ENCODE results near the gene SERTAD1.

SERTAD1 gene

DNA sequence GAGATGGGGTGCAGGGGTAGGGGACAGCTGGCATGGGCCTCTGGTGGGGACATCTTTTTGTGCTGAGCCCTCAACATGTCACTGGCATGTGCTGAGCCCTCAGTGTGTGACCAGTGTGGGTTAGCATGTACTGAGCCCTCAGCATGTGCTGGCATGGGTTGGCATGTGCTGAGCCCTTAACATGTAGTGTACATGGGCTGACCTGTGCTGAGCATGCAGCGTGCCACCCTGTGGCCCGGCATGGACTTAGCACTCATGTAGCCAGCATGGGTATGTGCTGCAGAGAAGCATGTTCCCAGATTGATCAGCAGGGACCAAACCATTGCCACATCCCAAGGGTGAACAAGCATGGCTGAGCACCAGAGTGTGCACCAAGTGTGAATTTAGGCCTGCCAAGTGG lies 47.3 kb downstream of the SERTAD1 start:
- no peak for DNase-seq (ENCODE audit: low spot score)

DNA sequence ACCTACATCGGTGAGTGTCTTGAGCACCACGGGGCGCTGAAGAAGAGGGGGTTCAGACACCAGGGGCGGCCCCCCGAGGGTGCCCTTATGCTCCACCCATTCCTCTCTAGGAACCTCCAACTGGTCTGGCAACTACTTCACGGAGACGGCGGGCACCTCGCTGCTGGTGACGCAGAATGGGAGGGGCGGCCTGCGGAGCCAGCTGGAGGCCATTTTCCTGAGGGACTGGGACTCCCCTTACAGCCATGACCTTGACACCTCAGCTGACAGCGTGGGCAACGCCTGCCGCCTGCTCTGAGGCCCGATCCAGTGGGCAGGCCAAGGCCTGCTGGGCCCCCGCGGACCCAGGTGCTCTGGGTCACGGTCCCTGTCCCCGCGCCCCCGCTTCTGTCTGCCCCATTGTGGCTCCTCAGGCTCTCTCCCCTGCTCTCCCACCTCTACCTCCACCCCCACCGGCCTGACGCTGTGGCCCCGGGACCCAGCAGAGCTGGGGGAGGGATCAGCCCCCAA lies 47.9 kb downstream of the SERTAD1 start:
- no peak for DNase-seq (ENCODE audit: low spot score)

DNA sequence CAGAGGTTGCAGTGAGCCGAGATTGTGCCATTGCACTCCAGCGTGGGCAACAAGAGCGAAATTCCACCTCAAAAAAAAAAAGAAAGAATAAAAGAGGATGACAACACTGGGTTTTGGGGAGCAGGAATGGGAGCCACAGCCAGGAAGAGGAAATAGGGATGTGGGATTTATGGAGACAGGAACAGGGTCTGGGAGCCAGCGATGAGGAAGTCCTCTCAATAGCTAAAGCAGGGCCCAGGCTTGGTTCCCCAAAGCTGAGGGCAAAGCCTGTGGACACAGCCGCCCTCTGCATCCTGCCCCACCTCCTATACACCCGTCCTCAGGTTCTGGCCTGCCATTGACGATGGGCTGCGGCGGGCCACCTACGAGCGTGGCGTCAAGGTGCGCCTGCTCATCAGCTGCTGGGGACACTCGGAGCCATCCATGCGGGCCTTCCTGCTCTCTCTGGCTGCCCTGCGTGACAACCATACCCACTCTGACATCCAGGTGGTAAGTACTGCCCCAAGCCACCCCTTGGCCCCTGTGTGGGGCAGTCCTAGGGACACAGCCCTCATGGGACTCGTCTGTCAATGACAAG lies 49.4 kb downstream of the SERTAD1 start:
- DNase-seq (ENCODE audit: low spot score), result no peak

DNA sequence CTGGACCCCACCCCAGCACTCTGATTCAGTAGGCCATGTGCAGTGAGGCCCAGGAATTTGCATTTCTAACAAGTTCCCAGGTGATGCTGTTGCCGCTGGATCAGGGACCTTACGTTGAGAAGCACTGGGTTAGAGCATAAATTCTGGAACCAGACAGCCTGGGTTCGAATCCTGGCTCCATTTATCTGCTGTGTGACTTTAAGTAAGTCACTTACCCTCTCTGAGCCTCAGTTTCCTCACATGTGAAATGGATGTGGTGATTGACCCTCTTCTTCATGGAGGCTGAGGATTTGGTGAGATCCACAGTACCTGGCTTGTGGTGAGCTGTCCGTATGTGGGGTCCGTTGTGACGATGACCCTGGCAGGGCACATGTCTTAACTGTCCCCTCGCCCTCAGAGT lies 51.7 kb downstream of the SERTAD1 start:
- DNase-seq (ENCODE audit: low spot score), result no peak

DNA sequence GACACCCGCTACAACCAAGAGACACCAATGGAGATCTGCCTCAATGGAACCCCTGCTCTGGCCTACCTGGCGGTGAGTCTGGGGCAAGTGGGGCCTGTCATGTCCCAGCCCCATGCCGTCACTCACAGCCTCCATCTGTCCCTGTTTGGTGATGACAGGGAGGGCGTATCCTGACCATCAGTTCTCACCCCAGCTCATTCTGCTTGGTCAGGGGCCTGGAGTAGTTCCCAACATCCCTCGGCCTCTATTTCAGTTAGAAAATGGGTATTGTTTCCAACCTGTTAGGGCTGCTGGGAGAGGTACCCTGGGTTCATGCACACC lies 54.0 kb downstream of the SERTAD1 start:
- no peak for DNase-seq (ENCODE audit: low spot score)
